Endodermal cell (in vitro differentiated cells): ENCODE data around the gene ZFAND2A. TPM values are rescaled to one million over a fixed set of nuclear protein-coding genes. Genes with fewer than 3 reads are reported as not detected.
"Not testable (repeated sequence)": the region's sequence is repeated elsewhere in the genome, so short reads cannot be mapped to it uniquely, and the experiment has no call there.

Experiments
- DNase-seq: peaks from one replicate; pipeline ENCODE4 v3.0.0-alpha.2; 2017
- H3K27ac ChIP-seq: 2 replicates; pipeline ENCODE4 v1.5.1; 2013; ENCODE audit warnings: mild to moderate bottlenecking, low read depth, low read length, moderate library complexity
- H3K27me3 ChIP-seq: 2 replicates; pipeline ENCODE4 v1.6.1; 2013; ENCODE audit warnings: mild to moderate bottlenecking, low read length, moderate library complexity; ENCODE audit not compliant: insufficient read depth, control insufficient read depth, poor library complexity, severe bottlenecking
- H3K36me3 ChIP-seq: 2 replicates; pipeline ENCODE4 v1.7.0; 2013; ENCODE audit warnings: mild to moderate bottlenecking, low read length, moderate library complexity; ENCODE audit not compliant: control insufficient read depth, insufficient read depth
- H3K4me1 ChIP-seq: one replicate; pipeline ENCODE4 v1.7.0; 2013; ENCODE audit warnings: low read length; ENCODE audit not compliant: control insufficient read depth, insufficient read depth
- H3K4me3 ChIP-seq: 2 replicates; pipeline ENCODE4 v1.5.1; 2013; ENCODE audit warnings: mild to moderate bottlenecking, low read length, moderate library complexity
- H3K9ac ChIP-seq: 2 replicates; pipeline ENCODE4 v1.6.1; 2013; ENCODE audit warnings: mild to moderate bottlenecking, low read length, moderate library complexity; ENCODE audit not compliant: poor library complexity, severe bottlenecking; ENCODE audit errors: extremely low read depth
- H3K9me3 ChIP-seq: 2 replicates; pipeline ENCODE4 v1.6.1; 2013; ENCODE audit warnings: mild to moderate bottlenecking, low read length, moderate library complexity; ENCODE audit not compliant: control insufficient read depth
- H3K27ac Mint-ChIP-seq: 2 replicates; pipeline ENCODE4 v1.8.0; 2020; ENCODE audit warnings: mixed read lengths
- H3K27me3 Mint-ChIP-seq: 2 replicates; pipeline ENCODE4 v1.8.0; 2021; ENCODE audit warnings: mild to moderate bottlenecking, mixed read lengths; ENCODE audit not compliant: insufficient read depth
- H3K36me3 Mint-ChIP-seq: 2 replicates; pipeline ENCODE4 v1.8.0; 2020; ENCODE audit warnings: low read depth, mixed read lengths
- H3K4me1 Mint-ChIP-seq: 2 replicates; pipeline ENCODE4 v1.8.0; 2020; ENCODE audit warnings: mixed read lengths
- H3K4me3 Mint-ChIP-seq: 2 replicates; pipeline ENCODE4 v1.8.0; 2020; ENCODE audit warnings: mild to moderate bottlenecking, moderate library complexity, mixed read lengths
- H3K9me3 Mint-ChIP-seq: 2 replicates; pipeline ENCODE4 v1.8.0; 2020; ENCODE audit warnings: mild to moderate bottlenecking, mixed read lengths
- WGBS, 2 experiments: methylation state at CpG; one replicate each; pipeline versions ENCODE4 v1.1.5 to v1.1.7; 2013; ENCODE audit warnings: missing lambda C conversion rate in 2 of 2, mixed read lengths in 1 of 2; ENCODE audit not compliant: insufficient coverage in 1 of 2, insufficient read length in 1 of 2; 5-methylcytosine and 5-hydroxymethylcytosine counted together
- total RNA-seq, 2 donors: library from RNA; stranded (reverse); fragmentation: NEBNext Ultra II Directional in 1 of 2; extraction: Animal tissue kit (Norgen Biotek cat#: 25700) in 1 of 2; gene quantifications; 2 replicates in 1 of 2; 3 replicates in 1 of 2; pipeline ENCODE4 v1.2.1, GENCODE V29; 2021
- TF ChIP-seq, protein P1 (sequence below): fragments of 200-600 bp; sonication (generic); conservative IDR thresholded peaks from 2 replicates; pipeline ENCODE4 v1.5.0; 2021; ENCODE audit warnings: antibody characterized with exemption, mild to moderate bottlenecking

Gene ZFAND2A
- total RNA-seq, 2 donors from 2014 or later = 14.9 to 17.1 TPM

DNA sequence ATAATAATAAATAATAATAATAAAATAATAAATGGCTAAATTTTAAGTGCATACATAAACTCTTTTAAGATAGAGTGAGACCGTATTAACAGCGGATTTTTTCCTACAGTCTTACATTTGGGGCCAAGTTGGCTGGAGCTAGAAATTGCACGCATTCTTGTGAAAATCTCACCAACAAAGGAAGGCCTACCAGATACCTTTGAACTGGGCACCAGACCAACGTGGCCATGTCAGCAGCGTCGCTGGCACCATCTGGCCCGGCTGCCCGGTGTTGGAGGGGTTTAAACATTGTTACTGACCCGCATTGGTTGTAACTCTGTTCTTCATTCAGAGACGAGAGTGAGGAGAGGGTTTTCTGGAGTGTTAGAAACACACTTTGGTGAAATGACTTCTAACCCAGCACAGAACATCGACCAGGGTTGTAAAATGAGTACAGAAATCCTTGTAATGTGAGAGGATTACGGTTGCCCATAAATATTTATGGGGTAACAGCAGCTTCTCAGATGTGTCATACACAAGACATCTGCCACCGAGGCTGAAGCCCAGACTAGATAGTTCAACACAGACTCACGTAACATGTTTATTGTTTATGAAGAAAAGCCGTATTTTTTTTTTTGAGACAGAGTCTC is 38.1 kb upstream of the ZFAND2A start:
- Histone ChIP-seq H3K9ac (no peak overlapping the region), H3K4me3 (no peak overlapping the region), H3K36me3 (no peaks in the 10 kb centered on the region), H3K27me3 (peaks cover 13% of the 10 kb centered on the region), H3K9me3 (no peaks in the 10 kb centered on the region), H3K27ac (no peak overlapping the region), H3K4me1 (no peaks in the 10 kb centered on the region)
- no peaks in the 10 kb centered on the region for H3K36me3 Mint-ChIP-seq
- no peak for DNase-seq
- TF ChIP-seq, protein P1, sequence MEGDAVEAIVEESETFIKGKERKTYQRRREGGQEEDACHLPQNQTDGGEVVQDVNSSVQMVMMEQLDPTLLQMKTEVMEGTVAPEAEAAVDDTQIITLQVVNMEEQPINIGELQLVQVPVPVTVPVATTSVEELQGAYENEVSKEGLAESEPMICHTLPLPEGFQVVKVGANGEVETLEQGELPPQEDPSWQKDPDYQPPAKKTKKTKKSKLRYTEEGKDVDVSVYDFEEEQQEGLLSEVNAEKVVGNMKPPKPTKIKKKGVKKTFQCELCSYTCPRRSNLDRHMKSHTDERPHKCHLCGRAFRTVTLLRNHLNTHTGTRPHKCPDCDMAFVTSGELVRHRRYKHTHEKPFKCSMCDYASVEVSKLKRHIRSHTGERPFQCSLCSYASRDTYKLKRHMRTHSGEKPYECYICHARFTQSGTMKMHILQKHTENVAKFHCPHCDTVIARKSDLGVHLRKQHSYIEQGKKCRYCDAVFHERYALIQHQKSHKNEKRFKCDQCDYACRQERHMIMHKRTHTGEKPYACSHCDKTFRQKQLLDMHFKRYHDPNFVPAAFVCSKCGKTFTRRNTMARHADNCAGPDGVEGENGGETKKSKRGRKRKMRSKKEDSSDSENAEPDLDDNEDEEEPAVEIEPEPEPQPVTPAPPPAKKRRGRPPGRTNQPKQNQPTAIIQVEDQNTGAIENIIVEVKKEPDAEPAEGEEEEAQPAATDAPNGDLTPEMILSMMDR = no peak
- H3K27ac Mint-ChIP-seq = no peak overlapping the region
- H3K4me3 Mint-ChIP-seq = no peak overlapping the region
- H3K9me3 Mint-ChIP-seq = no peaks in the 10 kb centered on the region
- peaks cover 14% of the 10 kb centered on the region for H3K27me3 Mint-ChIP-seq
- no peaks in the 10 kb centered on the region for H3K4me1 Mint-ChIP-seq
- WGBS, 2 experiments = 77 to 86% methylated on average over 15 of the region's 15 CpGs

DNA sequence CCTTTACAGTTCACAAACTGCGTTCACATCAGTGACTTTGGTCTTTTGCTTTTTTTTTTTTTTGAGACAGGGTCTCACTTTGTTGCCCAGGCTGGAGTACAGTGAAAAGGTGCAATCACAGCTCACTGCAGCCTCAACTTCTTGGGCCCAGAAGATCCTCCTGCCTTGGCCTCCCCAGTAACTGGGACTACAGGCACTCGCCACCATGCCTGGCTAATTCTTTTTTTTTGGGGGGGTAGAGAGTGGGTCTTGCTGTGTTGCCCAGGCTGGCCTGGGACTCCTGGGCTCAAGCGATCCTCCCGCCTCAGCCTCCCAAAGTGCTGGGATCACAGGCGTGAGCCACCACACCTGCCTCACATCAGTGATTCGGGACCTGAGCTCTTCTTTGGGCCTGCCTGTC is 37.0 kb upstream of the ZFAND2A start:
- 82 to 92% methylated on average over 4 to 6 of the region's 6 CpGs for WGBS, 2 experiments
- peaks cover 20% of the 10 kb centered on the region for H3K27me3 Mint-ChIP-seq
- Histone ChIP-seq H3K9me3 (no peaks in the 10 kb centered on the region), H3K4me1 (no peaks in the 10 kb centered on the region), H3K36me3 (no peaks in the 10 kb centered on the region), H3K27ac (no peak overlapping the region), H3K4me3 (no peak overlapping the region), H3K9ac (no peak overlapping the region), H3K27me3 (peaks cover 13% of the 10 kb centered on the region)
- no peak overlapping the region for H3K27ac Mint-ChIP-seq
- DNase-seq = no peak
- TF ChIP-seq, protein P1 = no peak
- no peaks in the 10 kb centered on the region for H3K36me3 Mint-ChIP-seq
- no peaks in the 10 kb centered on the region for H3K4me1 Mint-ChIP-seq
- H3K4me3 Mint-ChIP-seq = no peak overlapping the region
- H3K9me3 Mint-ChIP-seq = no peaks in the 10 kb centered on the region

DNA sequence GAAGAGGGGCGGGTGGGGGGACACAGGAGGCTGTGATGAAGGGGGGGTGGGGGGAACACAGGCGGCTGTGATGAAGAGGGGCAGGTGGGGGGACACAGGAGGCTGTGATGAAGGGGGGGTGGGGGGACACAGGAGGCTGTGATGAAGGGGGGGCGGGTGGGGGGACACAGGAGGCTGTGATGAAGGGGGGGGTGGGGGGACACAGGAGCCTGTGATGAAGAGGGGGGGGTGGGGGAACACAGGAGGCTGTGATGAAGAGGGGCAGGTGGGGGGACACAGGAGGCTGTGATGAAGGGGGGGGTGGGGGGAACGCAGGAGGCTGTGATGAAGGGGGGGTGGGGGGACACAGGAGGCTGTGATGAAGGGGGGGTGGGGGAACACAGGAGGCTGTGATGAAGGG is 36.4 kb upstream of the ZFAND2A start:
- H3K27ac ChIP-seq, DNase-seq, H3K36me3 Mint-ChIP-seq, H3K4me3 Mint-ChIP-seq, H3K9ac ChIP-seq, H3K4me3 ChIP-seq, H3K36me3 ChIP-seq, H3K4me1 Mint-ChIP-seq, H3K9me3 Mint-ChIP-seq, H3K9me3 ChIP-seq, H3K27ac Mint-ChIP-seq, H3K4me1 ChIP-seq: not testable (repeated sequence)
- H3K27me3 ChIP-seq = peaks cover 13% of the 10 kb centered on the region
- WGBS, 2 experiments = no CpG with 5 or more reads among the region's 4 CpGs
- peaks cover 20% of the 10 kb centered on the region for H3K27me3 Mint-ChIP-seq
